GM19438 (cell line): ENCODE data around the gene CERS6.

Experiments used
- ATAC-seq: cut with Tn5 transposase; IDR thresholded peaks from one replicate; pipeline ENCODE4 v1.9.1; 2021; ENCODE audit warnings: low read depth; ENCODE audit not compliant: unreplicated experiment

The CERS6 gene

GRCh38 chr2:168805615-168806014, 349.5 kb downstream of the CERS6 start:
- no peak for ATAC-seq

GRCh38 chr2:168809537-168809936, 353.5 kb downstream of the CERS6 start:
- ATAC-seq: no peak

GRCh38 chr2:168810235-168810634, 354.2 kb downstream of the CERS6 start:
- no peak for ATAC-seq

GRCh38 chr2:168811696-168812095, 355.6 kb downstream of the CERS6 start:
- ATAC-seq: no peak

GRCh38 chr2:168814046-168814445, 358.0 kb downstream of the CERS6 start:
- ATAC-seq: no peak

GRCh38 chr2:168814939-168815907, 359.2 kb downstream of the CERS6 start:
- ATAC-seq: no peak

- ATAC-seq: no peak
Observed at GRCh38 chr2:168816369-168816768, 360.3 kb downstream of the CERS6 start.

- ATAC-seq: no peak
Observed at GRCh38 chr2:168819050-168819715, 363.1 kb downstream of the CERS6 start.

GRCh38 chr2:168819829-168820489, 363.9 kb downstream of the CERS6 start:
- ATAC-seq: no peak

- no peak for ATAC-seq
Observed at GRCh38 chr2:168821577-168821976, 365.5 kb downstream of the CERS6 start.

GRCh38 chr2:168821992-168822391, 365.9 kb downstream of the CERS6 start:
- no peak for ATAC-seq
